BJ (cell line): ENCODE data around the gene SEL1L3. TPM values are rescaled to one million over a fixed set of nuclear protein-coding genes. Genes with fewer than 3 reads are reported as not detected.

Experiments used
- CTCF ChIA-PET: fragments of 350-600 bp; formaldehyde crosslinking; extraction: SDS; loops from one replicate; lab custom pipeline; 2021; ENCODE audit warnings: antibody characterized with exemption, inconsistent platforms; lab: Yijun Ruan, JAX
- POLR2A ChIA-PET: fragments of 300-600 bp; sonication (Branson Sonifier 250); formaldehyde crosslinking; extraction: SDS; loops from one replicate; lab custom pipeline; 2021; ENCODE audit warnings: antibody characterized with exemption; lab: Charles Lee
- DNase-seq: peaks from one replicate; pipeline ENCODE4 v3.0.0-alpha.2; 2011; ENCODE audit warnings: low read depth
- H3K27me3 ChIP-seq: 2 replicates; pipeline ENCODE4 v1.6.0; 2011; ENCODE audit warnings: low read length; ENCODE audit not compliant: control insufficient read depth, insufficient read depth
- H3K36me3 ChIP-seq: 2 replicates; pipeline ENCODE4 v1.5.1; 2011; ENCODE audit warnings: low read length; ENCODE audit not compliant: control insufficient read depth, insufficient read depth
- H3K4me3 ChIP-seq: 2 replicates; pipeline ENCODE4 v1.5.1; 2011; ENCODE audit warnings: low read depth, mild to moderate bottlenecking, control low read depth, low read length
- polyA plus RNA-seq: library from polyadenylated mRNA; depleted of rRNA; stranded (reverse); fragments of >200 nt; gene quantifications from 2 replicates; pipeline ENCODE4 v1.2.3, GENCODE V29; 2011
- TF ChIP-seq, protein P1 (sequence below): IDR thresholded peaks from 2 replicates; pipeline ENCODE4 v1.5.1; 2011; ENCODE audit warnings: low read depth, mild to moderate bottlenecking, control low read depth, inconsistent platforms, low read length, moderate library complexity; ENCODE audit not compliant: insufficient read depth

The SEL1L3 gene
- polyA plus RNA-seq, 1 experiment: 13.0 TPM

DNA sequence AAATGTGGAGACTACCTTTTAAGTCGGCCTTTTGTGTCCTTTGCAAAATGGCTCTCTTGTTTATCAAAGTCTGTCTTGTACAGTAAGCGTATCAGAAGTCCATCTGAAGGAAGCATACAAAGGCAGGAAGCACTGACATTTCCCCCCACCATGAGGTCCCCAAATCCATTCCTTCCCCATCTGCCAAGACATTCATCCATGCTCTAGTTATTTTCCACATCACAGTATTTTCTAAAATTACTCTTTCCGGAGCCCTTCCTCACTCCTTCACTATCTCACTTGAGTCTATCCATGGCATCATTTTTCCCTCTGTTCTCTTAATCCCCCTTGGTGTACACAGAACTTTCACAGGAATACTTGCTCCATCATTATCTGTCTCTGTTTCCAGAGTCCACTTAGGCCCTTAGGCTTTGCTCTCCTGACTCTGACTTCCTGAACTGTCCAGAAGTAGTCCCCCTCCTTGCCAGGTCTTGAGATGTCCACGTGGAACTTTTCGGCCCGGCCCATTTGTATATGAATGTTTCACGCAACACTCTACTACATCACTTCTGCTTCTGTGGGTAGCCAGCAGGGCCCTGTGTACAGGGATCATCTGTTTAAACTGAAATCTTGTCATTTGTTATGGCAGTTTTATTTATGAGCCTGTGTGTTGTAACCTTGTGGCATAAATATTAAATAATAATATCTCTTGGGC is 2.1 kb downstream of the SEL1L3 start:
- no peaks in the 10 kb centered on the region; the same call in 1 of the 2 replicates for H3K36me3 ChIP-seq
- ChIA-PET POLR2A (no interaction called here), CTCF (no interaction called here)
- TF ChIP-seq, protein P1, sequence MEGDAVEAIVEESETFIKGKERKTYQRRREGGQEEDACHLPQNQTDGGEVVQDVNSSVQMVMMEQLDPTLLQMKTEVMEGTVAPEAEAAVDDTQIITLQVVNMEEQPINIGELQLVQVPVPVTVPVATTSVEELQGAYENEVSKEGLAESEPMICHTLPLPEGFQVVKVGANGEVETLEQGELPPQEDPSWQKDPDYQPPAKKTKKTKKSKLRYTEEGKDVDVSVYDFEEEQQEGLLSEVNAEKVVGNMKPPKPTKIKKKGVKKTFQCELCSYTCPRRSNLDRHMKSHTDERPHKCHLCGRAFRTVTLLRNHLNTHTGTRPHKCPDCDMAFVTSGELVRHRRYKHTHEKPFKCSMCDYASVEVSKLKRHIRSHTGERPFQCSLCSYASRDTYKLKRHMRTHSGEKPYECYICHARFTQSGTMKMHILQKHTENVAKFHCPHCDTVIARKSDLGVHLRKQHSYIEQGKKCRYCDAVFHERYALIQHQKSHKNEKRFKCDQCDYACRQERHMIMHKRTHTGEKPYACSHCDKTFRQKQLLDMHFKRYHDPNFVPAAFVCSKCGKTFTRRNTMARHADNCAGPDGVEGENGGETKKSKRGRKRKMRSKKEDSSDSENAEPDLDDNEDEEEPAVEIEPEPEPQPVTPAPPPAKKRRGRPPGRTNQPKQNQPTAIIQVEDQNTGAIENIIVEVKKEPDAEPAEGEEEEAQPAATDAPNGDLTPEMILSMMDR: no peak
- no peak overlapping the region for H3K4me3 ChIP-seq
- no peaks in the 10 kb centered on the region for H3K27me3 ChIP-seq
- DNase-seq: no peak

DNA sequence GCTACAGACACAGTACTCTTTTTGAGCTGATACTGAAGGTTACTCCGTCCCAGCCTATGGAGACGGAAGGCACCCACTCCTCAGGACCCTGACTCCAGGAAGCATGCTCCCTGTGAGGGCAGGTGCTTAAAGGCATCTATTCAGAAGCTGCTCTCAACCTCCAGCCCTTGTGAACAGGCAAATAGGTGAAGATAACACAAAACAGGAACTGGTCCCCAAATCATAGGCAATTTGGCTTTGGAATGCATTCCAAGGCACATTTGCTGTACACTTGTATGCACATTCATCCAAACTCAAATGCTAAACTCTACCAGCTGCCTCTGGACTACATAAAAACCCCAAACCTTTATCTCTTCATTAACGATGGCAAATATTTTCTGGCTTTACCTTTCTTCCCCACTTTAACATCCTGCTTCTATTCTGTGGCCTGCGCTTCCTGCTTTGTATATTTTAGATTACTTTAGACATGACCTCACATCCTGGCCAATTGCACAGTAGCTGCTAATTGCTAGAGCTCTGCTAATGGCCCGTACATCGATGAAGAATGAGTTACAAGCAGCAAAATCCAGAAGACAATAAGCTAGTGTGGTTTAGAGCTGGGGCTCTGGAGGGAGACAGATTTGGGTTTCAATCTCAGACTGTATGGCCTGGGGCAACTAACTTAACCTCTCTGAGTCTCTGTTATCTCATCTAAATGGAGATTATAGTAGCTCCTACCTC is 3.2 kb downstream of the SEL1L3 start:
- no peak overlapping the region for H3K4me3 ChIP-seq
- DNase-seq: no peak
- TF ChIP-seq, protein P1: no peak
- CTCF ChIA-PET: interaction anchor here (1.2 kb wide), 3 partner anchors 12 to 92 kb away, joined by 5 read pairs; no protein-coding TSS in a partner anchor
- no peaks in the 10 kb centered on the region for H3K27me3 ChIP-seq
- POLR2A ChIA-PET: no interaction called here
- H3K36me3 ChIP-seq: no peaks in the 10 kb centered on the region; the same call in 1 of the 2 replicates

DNA sequence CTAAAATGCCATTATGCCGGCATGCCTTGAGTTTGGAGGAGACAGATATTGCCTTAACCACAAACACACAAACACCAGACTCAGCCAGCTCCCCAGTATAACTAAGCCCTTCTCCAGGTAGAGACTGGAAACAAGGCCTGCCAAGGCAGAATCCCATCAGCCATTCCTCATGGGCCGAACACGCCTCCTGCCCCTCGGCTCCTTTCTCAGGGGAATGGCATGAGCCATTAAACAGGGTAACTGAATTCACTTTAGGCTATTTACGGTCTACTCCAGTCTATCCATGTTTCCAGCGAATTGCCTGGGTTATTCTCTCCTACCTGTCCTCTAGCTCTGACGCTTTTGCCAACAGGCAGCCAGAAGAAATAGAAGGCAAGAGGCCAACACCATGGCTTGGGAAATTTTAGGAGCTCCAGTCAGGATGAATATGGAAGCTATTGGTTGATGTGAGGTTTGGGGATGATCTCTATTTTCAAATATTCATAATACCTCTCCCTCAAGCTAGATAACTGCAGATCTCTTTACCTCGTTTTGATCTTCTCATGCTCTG is 4.9 kb downstream of the SEL1L3 start:
- Histone ChIP-seq H3K36me3 (no peaks in the 10 kb centered on the region; the same call in 1 of the 2 replicates), H3K27me3 (no peaks in the 10 kb centered on the region), H3K4me3 (no peak overlapping the region)
- CTCF ChIA-PET: interaction anchor here (0.5 to 1.5 kb wide), 2 partner anchors 90 to 130 kb away, joined by 3 to 5 read pairs; no protein-coding TSS in a partner anchor
- POLR2A ChIA-PET: no interaction called here
- no peak for DNase-seq
- TF ChIP-seq, protein P1: no peak

DNA sequence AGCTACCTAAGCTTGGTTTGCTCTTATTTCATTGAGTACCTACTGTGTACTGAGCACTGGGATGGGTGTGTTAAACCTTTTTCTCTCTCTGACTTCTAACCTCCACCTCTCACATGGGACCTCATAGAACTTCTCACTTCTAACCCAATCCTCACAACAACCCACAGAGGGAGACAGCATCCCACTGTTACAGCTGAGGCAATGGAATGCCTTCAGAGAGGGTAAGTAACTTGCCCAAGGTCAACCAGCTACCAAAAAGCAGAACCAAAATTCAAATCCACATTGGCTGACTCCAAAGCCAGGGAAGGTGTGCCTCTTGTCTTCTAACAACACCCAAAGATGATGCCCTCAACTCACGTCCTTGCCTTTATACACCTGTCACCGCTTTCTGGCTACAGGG is 5.4 kb downstream of the SEL1L3 start:
- TF ChIP-seq, protein P1: no peak
- Histone ChIP-seq H3K4me3 (no peak overlapping the region), H3K27me3 (no peaks in the 10 kb centered on the region), H3K36me3 (no peaks in the 10 kb centered on the region; the same call in 1 of the 2 replicates)
- no peak for DNase-seq
- POLR2A ChIA-PET: no interaction called here
- CTCF ChIA-PET: interaction anchor here (1.5 kb wide), 1 partner anchor 89 kb away, joined by 5 read pairs; no protein-coding TSS in a partner anchor

DNA sequence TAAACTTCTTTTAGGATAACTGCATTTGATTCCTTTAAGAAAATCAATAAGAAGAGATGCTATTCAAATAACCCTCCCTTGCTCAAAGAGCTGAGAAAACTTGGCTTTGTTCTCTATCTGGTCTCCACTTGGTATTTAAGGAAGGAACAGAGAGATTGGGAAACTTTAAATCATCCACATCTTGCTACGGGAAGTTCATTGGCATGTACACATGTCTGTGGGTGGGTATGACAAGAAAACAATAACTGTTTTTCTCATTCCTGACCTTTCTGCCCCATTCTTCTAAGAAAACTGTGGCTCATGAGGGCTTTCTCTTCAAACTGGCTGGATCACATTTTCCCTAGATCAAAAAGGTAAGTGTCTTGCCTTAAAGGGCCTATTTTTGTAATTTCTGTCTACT is 6.0 kb downstream of the SEL1L3 start:
- H3K4me3 ChIP-seq: no peak overlapping the region
- TF ChIP-seq, protein P1: no peak
- no peaks in the 10 kb centered on the region for H3K27me3 ChIP-seq
- CTCF ChIA-PET: interaction anchor here (1.2 to 1.5 kb wide), 2 partner anchors 16 to 89 kb away, joined by 4 to 5 read pairs; no protein-coding TSS in a partner anchor
- H3K36me3 ChIP-seq: no peaks in the 10 kb centered on the region; the same call in 1 of the 2 replicates
- POLR2A ChIA-PET: no interaction called here
- DNase-seq: no peak
